Neural cell (in vitro differentiated cells): ENCODE measurements around the gene LRCOL1. TPM values are rescaled to one million over a fixed set of nuclear protein-coding genes. Genes with fewer than 3 reads are reported as not detected.

Experiments used
- H2AFZ ChIP-seq: fragments of 200-600, 300-800 bp; sonication (generic), shearing (Covaris generic); 2 replicates; pipeline ENCODE4 v1.6.0; 2014; ENCODE audit warnings: low read depth, mild to moderate bottlenecking, antibody characterized with exemption, low read length, moderate library complexity
- H3F3A ChIP-seq: fragments of 200-600 bp; shearing (Covaris generic); 2 replicates; pipeline ENCODE4 v1.6.1; 2016; ENCODE audit warnings: mild to moderate bottlenecking, moderate library complexity, mixed read lengths, antibody characterized with exemption, low read length; ENCODE audit not compliant: insufficient read depth, poor library complexity, severe bottlenecking
- H3K27ac ChIP-seq: fragments of 200-600, 300-800 bp; sonication (generic), shearing (Covaris generic); 2 replicates; pipeline ENCODE4 v1.5.1; 2014; ENCODE audit warnings: mild to moderate bottlenecking, low read length, moderate library complexity
- H3K27me3 ChIP-seq: fragments of 300-800, 200-600 bp; sonication (generic), shearing (Covaris generic); 2 replicates; pipeline ENCODE4 v1.6.0; 2014; ENCODE audit warnings: mild to moderate bottlenecking, low read depth, low read length, moderate library complexity; ENCODE audit not compliant: insufficient read depth
- H3K36me3 ChIP-seq: fragments of 300-800, 200-600 bp; sonication (generic), shearing (Covaris generic); 2 replicates; pipeline ENCODE4 v1.5.1; 2014; ENCODE audit warnings: mild to moderate bottlenecking, antibody characterized with exemption, low read length, moderate library complexity; ENCODE audit not compliant: insufficient read depth
- H3K4me2 ChIP-seq: fragments of 300-800, 200-600 bp; sonication (generic), shearing (Covaris generic); 2 replicates; pipeline ENCODE4 v1.6.0; 2014; ENCODE audit warnings: mild to moderate bottlenecking, low read length
- H3K4me3 ChIP-seq: fragments of 300-800, 200-600 bp; sonication (generic), shearing (Covaris generic); 2 replicates; pipeline ENCODE4 v1.5.1; 2014; ENCODE audit warnings: mild to moderate bottlenecking, low read length, moderate library complexity
- H3K79me2 ChIP-seq: fragments of 200-600 bp; shearing (Covaris generic); replicated peaks from 2 replicates; pipeline ENCODE4 v1.6.0; 2014; ENCODE audit warnings: mild to moderate bottlenecking, low read length, moderate library complexity; ENCODE audit not compliant: insufficient read depth
- H3K9ac ChIP-seq: fragments of 300-800, 200-600 bp; sonication (generic), shearing (Covaris generic); 2 replicates; pipeline ENCODE4 v1.6.1; 2016; ENCODE audit warnings: mild to moderate bottlenecking, low read length, mixed read lengths
- H3K9me2 ChIP-seq: fragments of 200-600 bp; shearing (Covaris generic); 2 replicates; pipeline ENCODE4 v1.6.1; 2016; ENCODE audit warnings: mild to moderate bottlenecking, low read length, mixed read lengths; ENCODE audit not compliant: insufficient read depth
- H3K9me3 ChIP-seq: fragments of 200-600, 300-800 bp; sonication (generic), shearing (Covaris generic); 2 replicates; pipeline ENCODE4 v1.6.1; 2016; ENCODE audit warnings: mild to moderate bottlenecking, mixed run types, low read length, moderate library complexity, mixed read lengths
- H4K20me1 ChIP-seq: fragments of 200-600 bp; shearing (Covaris generic); 2 replicates; pipeline ENCODE4 v1.6.1; 2016; ENCODE audit warnings: mild to moderate bottlenecking, mixed run types; ENCODE audit not compliant: insufficient read depth
- CTCF ChIP-seq: fragments of 450-650 bp; IDR thresholded peaks from 2 replicates; pipeline ENCODE4 v1.5.1; 2014; ENCODE audit warnings: antibody characterized with exemption, mild to moderate bottlenecking, moderate library complexity; ENCODE audit not compliant: poor library complexity, severe bottlenecking
- EP300 ChIP-seq: fragments of 450-650 bp; conservative IDR thresholded peaks from 2 replicates; pipeline ENCODE4 v1.6.1; 2014; ENCODE audit warnings: antibody characterized with exemption, mild to moderate bottlenecking, moderate library complexity; ENCODE audit not compliant: poor library complexity, severe bottlenecking
- EZH2 ChIP-seq: fragments of 200-600, 300-800 bp; shearing (Covaris generic), sonication (generic); IDR thresholded peaks from 2 replicates; pipeline ENCODE4 v1.6.1; 2014; ENCODE audit warnings: antibody characterized with exemption, low read length, borderline replicate concordance, mild to moderate bottlenecking; ENCODE audit not compliant: insufficient read depth, poor library complexity, severe bottlenecking
- MXI1 ChIP-seq: fragments of 450-650 bp; conservative IDR thresholded peaks from 2 replicates; pipeline ENCODE4 v1.6.1; 2014; ENCODE audit warnings: antibody characterized with exemption, mild to moderate bottlenecking; ENCODE audit not compliant: poor library complexity, severe bottlenecking
- POLR2AphosphoS5 ChIP-seq: IDR thresholded peaks from 2 replicates; pipeline ENCODE4 v1.6.1; 2012
- RAD21 ChIP-seq: fragments of 450-650 bp; conservative IDR thresholded peaks from 2 replicates; pipeline ENCODE4 v1.6.1; 2014; ENCODE audit warnings: antibody characterized with exemption, mild to moderate bottlenecking, moderate library complexity
- REST ChIP-seq: IDR thresholded peaks from 2 replicates; pipeline ENCODE4 v1.6.1; 2012; ENCODE audit warnings: borderline replicate concordance
- SMC3 ChIP-seq: fragments of 450-650 bp; conservative IDR thresholded peaks from 2 replicates; pipeline ENCODE4 v1.6.1; 2014; ENCODE audit warnings: antibody characterized with exemption, mild to moderate bottlenecking, moderate library complexity; ENCODE audit not compliant: poor library complexity
- TAF1 ChIP-seq: IDR thresholded peaks from 2 replicates; pipeline ENCODE4 v1.6.1; 2012; ENCODE audit warnings: low read depth
- polyA plus RNA-seq: library from polyadenylated mRNA; depleted of rRNA; stranded (reverse); fragments of >200 nt; gene quantifications from 2 replicates; pipeline ENCODE4 v1.2.3, GENCODE V29; 2014

The LRCOL1 gene
- polyA plus RNA-seq, 1 donor from 2014 or later, result not detected

GRCh38 chr12:132648616-132649225 lies 38.3 kb upstream of the LRCOL1 start:
- no peak overlapping the region for H3K4me3 ChIP-seq
- H3F3A ChIP-seq, result no peaks in the 10 kb centered on the region
- no peaks in the 10 kb centered on the region for H4K20me1 ChIP-seq
- TF ChIP-seq CTCF (no peak), RAD21 (no peak), EZH2 (no peak), MXI1 (no peak), REST (no peak), EP300 (no peak), POLR2AphosphoS5 (no peak), SMC3 (no peak), TAF1 (no peak)
- H3K27ac ChIP-seq, result no peak overlapping the region
- H3K9me2 ChIP-seq, result no peaks in the 10 kb centered on the region
- no peaks in the 10 kb centered on the region for H3K27me3 ChIP-seq
- no peak overlapping the region for H3K9ac ChIP-seq
- H2AFZ ChIP-seq, result no peak overlapping the region
- H3K9me3 ChIP-seq, result no peaks in the 10 kb centered on the region
- H3K79me2 ChIP-seq, result no peaks in the 10 kb centered on the region
- H3K36me3 ChIP-seq, result no peaks in the 10 kb centered on the region
- no peak overlapping the region for H3K4me2 ChIP-seq

GRCh38 chr12:132647858-132648257 lies 37.5 kb upstream of the LRCOL1 start:
- Histone ChIP-seq H2AFZ (no peak overlapping the region), H3K9ac (no peak overlapping the region), H4K20me1 (no peaks in the 10 kb centered on the region)

More at GRCh38 chr12:132647858-132648257, 37.5 kb upstream of the LRCOL1 start:
- no peaks in the 10 kb centered on the region for H3K9me2 ChIP-seq
- no peaks in the 10 kb centered on the region for H3K27me3 ChIP-seq
- H3F3A ChIP-seq, result no peaks in the 10 kb centered on the region
- H3K4me3 ChIP-seq, result no peak overlapping the region
- H3K9me3 ChIP-seq, result no peaks in the 10 kb centered on the region
- H3K36me3 ChIP-seq, result no peaks in the 10 kb centered on the region
- TF ChIP-seq TAF1, result no peak
- TF ChIP-seq SMC3, result no peak
- no peak for TF ChIP-seq REST
- TF ChIP-seq MXI1, result no peak
- TF ChIP-seq CTCF, result no peak
- no peak for TF ChIP-seq EP300
- TF ChIP-seq EZH2, result no peak
- no peak for TF ChIP-seq RAD21
- no peak for TF ChIP-seq POLR2AphosphoS5
- no peaks in the 10 kb centered on the region for H3K79me2 ChIP-seq
- no peak overlapping the region for H3K27ac ChIP-seq
- H3K4me2 ChIP-seq, result no peak overlapping the region
